ENCODE data around the gene HHIP.

DNA sequence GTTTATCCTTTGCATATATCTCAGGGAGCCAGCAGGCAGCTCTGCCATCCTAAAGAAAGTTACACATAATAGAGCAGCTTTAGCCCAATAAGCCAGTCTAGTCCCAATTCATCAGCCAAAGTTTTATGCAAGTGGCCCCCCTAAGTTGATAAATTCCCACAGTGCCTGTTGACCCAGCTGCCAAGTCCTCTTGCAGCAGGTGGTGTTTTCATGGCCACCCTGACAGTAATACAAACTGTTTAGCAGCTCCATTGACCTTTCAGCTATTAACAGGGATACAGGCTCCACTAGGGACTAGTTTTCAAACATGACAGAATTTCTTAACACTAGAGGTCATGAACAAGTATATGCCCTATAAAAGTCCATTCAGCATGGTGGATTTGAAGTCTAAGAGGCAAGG is 77.5 kb downstream of the HHIP start:
- TF ChIP-seq RAD21 (IDR thresholded peaks at IDR 0.05; ENCODE audit: low read depth) (no peak), SIN3A (IDR thresholded peaks at IDR 0.05; ENCODE audit: low read depth) (no peak), POLR2A (IDR thresholded peaks at IDR 0.05; ENCODE audit: borderline replicate concordance, extremely low read depth, insufficient read depth, insufficient read length) (no peak), SRF (IDR thresholded peaks at IDR 0.05; ENCODE audit: low read depth) (no peak), ELF1 (IDR thresholded peaks at IDR 0.05; ENCODE audit: borderline replicate concordance, low read depth) (no peak), SP1 (IDR thresholded peaks at IDR 0.05; ENCODE audit: low read depth) (no peak), EZH2 (IDR thresholded peaks at IDR 0.05) (no peak), ZNF274 (IDR thresholded peaks at IDR 0.05; ENCODE audit: low read depth, low read length) (no peak), YY1 (IDR thresholded peaks at IDR 0.05; ENCODE audit: extremely low read depth, insufficient replicate concordance, low read depth, low read length) (no peak), FOSL1 (IDR thresholded peaks at IDR 0.05; ENCODE audit: low read depth) (no peak)
- TF ChIP-seq, protein P1, sequence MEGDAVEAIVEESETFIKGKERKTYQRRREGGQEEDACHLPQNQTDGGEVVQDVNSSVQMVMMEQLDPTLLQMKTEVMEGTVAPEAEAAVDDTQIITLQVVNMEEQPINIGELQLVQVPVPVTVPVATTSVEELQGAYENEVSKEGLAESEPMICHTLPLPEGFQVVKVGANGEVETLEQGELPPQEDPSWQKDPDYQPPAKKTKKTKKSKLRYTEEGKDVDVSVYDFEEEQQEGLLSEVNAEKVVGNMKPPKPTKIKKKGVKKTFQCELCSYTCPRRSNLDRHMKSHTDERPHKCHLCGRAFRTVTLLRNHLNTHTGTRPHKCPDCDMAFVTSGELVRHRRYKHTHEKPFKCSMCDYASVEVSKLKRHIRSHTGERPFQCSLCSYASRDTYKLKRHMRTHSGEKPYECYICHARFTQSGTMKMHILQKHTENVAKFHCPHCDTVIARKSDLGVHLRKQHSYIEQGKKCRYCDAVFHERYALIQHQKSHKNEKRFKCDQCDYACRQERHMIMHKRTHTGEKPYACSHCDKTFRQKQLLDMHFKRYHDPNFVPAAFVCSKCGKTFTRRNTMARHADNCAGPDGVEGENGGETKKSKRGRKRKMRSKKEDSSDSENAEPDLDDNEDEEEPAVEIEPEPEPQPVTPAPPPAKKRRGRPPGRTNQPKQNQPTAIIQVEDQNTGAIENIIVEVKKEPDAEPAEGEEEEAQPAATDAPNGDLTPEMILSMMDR (IDR thresholded peaks at IDR 0.05 in 2 of 3, conservative IDR thresholded peaks at IDR 0.05 in 1 of 3; ENCODE audit: borderline replicate concordance in 1 of 3, insufficient read depth in 1 of 3, low read depth in 2 of 3, low read length in 2 of 3), result no peak
- TF ChIP-seq, protein P2, sequence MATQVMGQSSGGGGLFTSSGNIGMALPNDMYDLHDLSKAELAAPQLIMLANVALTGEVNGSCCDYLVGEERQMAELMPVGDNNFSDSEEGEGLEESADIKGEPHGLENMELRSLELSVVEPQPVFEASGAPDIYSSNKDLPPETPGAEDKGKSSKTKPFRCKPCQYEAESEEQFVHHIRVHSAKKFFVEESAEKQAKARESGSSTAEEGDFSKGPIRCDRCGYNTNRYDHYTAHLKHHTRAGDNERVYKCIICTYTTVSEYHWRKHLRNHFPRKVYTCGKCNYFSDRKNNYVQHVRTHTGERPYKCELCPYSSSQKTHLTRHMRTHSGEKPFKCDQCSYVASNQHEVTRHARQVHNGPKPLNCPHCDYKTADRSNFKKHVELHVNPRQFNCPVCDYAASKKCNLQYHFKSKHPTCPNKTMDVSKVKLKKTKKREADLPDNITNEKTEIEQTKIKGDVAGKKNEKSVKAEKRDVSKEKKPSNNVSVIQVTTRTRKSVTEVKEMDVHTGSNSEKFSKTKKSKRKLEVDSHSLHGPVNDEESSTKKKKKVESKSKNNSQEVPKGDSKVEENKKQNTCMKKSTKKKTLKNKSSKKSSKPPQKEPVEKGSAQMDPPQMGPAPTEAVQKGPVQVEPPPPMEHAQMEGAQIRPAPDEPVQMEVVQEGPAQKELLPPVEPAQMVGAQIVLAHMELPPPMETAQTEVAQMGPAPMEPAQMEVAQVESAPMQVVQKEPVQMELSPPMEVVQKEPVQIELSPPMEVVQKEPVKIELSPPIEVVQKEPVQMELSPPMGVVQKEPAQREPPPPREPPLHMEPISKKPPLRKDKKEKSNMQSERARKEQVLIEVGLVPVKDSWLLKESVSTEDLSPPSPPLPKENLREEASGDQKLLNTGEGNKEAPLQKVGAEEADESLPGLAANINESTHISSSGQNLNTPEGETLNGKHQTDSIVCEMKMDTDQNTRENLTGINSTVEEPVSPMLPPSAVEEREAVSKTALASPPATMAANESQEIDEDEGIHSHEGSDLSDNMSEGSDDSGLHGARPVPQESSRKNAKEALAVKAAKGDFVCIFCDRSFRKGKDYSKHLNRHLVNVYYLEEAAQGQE (IDR thresholded peaks at IDR 0.05; ENCODE audit: low read depth), result no peak
- TF ChIP-seq, protein P3, sequence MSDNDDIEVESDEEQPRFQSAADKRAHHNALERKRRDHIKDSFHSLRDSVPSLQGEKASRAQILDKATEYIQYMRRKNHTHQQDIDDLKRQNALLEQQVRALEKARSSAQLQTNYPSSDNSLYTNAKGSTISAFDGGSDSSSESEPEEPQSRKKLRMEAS (IDR thresholded peaks at IDR 0.05), result no peak
- TF ChIP-seq, protein P4, sequence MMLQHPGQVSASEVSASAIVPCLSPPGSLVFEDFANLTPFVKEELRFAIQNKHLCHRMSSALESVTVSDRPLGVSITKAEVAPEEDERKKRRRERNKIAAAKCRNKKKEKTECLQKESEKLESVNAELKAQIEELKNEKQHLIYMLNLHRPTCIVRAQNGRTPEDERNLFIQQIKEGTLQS (IDR thresholded peaks at IDR 0.05), result no peak
